DOHH2 (cell line): ENCODE data around the gene NCAM1.

Source experiments
- EZH2phosphoT487 ChIP-seq: fragments of 200-600 bp; sonication (generic); IDR thresholded peaks from 2 replicates; pipeline ENCODE4 v1.6.1; 2017; ENCODE audit warnings: borderline replicate concordance, mild to moderate bottlenecking, antibody characterized with exemption, low read length, moderate library complexity, mixed read lengths
- TF ChIP-seq, protein P1 (sequence below): fragments of 200-600 bp; sonication (generic); IDR thresholded peaks from one replicate; pipeline ENCODE4 v1.5.1; 2014; ENCODE audit warnings: antibody characterized with exemption, mild to moderate bottlenecking, low read depth, low read length; ENCODE audit not compliant: poor library complexity, severe bottlenecking

DNA sequence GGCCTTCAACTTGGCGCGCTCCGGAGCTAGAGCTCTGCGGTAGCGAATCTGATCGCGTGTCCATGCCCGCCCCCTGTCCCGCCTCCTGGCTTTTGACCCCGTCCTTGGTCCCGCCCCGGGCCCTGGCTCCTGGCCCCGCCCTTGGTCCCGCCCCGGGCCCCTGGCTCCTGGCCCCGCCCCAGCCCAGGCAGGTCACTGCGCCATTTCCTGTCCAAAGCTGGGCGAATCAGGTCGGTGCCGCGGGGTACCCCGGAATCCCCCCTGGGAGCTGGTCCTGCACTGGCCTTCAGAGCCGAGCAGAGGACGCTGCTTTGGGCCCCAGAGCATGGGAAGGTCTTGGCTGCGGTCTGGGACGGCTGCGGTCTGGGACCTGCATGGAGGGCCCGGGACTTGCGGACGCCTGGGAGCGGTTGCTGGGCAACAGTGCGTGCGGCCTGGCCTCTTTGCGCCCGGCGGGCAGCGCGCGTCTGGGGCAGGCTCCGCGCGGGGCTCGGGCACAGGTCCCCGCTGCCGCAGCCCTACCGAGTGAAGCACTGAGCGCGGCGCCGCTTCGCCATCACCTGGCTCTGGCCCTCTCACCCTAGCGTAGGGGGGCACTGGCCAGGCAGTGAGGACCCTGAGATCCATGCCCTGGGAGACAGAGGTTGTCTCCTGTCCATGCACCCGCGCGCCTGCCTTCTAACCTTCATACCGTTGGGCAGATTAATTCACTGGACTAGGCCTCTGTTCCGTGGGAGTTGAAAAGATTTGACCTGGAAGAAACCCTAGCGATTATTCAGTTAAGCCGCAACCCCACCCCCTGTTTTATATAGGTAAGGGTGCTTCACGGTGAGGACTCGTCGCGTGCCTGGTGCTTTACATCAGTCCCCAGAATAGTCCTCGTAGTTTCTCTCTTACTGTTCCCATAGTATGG, 353.4 kb downstream of the NCAM1 start, which contains the start of gene TTC12:
- TF ChIP-seq, protein P1, sequence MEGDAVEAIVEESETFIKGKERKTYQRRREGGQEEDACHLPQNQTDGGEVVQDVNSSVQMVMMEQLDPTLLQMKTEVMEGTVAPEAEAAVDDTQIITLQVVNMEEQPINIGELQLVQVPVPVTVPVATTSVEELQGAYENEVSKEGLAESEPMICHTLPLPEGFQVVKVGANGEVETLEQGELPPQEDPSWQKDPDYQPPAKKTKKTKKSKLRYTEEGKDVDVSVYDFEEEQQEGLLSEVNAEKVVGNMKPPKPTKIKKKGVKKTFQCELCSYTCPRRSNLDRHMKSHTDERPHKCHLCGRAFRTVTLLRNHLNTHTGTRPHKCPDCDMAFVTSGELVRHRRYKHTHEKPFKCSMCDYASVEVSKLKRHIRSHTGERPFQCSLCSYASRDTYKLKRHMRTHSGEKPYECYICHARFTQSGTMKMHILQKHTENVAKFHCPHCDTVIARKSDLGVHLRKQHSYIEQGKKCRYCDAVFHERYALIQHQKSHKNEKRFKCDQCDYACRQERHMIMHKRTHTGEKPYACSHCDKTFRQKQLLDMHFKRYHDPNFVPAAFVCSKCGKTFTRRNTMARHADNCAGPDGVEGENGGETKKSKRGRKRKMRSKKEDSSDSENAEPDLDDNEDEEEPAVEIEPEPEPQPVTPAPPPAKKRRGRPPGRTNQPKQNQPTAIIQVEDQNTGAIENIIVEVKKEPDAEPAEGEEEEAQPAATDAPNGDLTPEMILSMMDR = no peak
- TF ChIP-seq EZH2phosphoT487 = no peak
